ENCODE data around the gene FPGS.
"Not testable (repeated sequence)": the region's sequence is repeated elsewhere in the genome, so short reads cannot be mapped to it uniquely, and the experiment has no call there.

The FPGS gene

DNA sequence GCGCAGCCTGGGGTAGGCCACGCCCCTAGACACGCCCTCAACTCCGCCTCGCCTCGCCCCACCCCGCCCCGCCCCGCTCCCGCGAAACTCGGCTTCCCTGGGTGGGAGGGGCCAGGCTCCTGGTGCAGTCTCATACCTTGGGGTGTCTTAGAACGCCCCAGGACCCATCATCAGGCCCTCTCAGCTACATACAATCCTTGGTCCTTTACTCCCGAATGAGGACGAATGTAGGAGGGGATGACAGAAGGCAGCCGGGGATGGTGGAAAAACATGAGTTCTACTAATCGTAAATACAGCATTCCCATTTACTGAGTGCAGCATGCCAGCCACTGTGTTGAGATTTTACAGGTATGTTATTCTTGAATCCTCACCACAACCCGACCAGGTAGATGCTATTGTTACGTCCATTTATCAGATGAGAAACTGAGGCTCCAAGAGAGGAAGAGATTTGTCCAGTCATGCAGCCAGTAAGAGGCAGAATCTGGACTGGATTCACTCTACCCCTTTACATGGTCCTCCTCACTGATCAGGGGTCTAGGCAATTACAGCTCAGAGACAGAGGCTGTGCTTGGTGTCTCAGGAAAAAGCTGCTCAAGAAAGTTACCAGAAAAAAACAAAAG lies 31.0 kb upstream of the FPGS start:
- DNase-seq: no peak

- DNase-seq: no peak
These were observed 30.1 kb upstream of the FPGS start for GRCh38 chr9:127772603-127773002.

DNA sequence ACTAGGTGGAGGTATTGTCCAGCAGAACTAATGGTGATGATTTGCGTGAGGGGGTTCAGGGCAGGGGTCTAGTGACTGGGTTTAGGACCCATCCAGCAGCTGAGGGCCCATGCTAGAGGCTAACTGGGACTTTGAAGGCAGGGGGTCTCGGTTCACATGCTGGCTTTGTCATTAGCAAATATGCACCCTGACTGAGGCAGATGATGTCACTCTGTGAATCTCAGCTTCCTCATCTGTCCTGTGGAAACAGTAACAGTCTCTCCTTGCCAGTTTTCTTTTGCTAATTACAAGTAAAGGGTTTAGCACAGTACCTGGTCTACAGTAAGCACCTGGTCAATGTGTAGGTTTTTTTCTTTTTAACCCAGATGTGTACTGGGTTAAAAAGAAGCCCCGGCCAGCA lies 29.4 kb upstream of the FPGS start:
- no peak for DNase-seq

GRCh38 chr9:127773981-127774380 lies 28.7 kb upstream of the FPGS start:
- DNase-seq: no peak

DNA sequence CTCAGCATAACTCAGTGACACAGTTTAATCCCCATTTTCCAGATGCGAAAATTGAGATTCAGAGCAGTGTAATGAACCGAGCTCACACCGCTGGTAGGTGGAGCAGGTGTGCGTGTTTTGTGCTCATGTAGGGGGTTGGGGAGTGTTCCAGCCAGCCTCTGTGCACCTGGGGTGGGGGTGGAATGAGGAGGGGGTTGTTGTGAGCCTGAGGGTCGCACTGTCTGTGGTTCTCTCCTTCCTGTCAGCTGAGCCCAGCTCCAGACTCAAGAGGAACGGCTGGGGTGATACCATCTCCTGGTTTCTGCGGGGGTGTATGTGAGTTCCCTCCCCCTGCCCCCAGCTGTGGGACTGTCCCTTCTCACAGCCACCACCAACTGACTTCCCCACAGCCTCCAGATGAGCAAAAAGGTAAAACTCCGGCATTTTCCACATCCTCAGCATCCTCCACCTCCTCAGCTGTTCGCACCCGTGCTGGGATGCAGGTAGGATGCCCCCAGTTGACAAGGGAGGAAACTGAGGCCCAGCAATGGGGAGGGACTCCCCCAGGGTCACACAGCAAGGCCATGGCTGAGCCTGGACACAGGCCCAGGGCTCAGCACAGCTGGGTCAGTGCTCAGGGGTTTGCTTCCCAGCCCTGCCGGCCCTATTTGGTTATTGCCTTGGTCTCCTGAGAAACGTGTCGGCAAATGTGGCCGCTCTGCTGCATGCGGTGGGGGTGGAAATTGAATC lies 26.3 kb upstream of the FPGS start:
- peak; percentile 32 to 79 for DNase-seq

GRCh38 chr9:127776924-127777289 lies 25.8 kb upstream of the FPGS start:
- no peak for DNase-seq

- no peak for DNase-seq
These were observed 25.2 kb upstream of the FPGS start for GRCh38 chr9:127777368-127777980.

- peak in 1 of 2 donors; percentile 64 for DNase-seq
These were observed 24.2 kb upstream of the FPGS start, which contains the start of gene SH2D3C for GRCh38 chr9:127778280-127779135. SH2D3C (minus strand) TSS chr9:127778666; CDS start chr9:127778627, 39 bp downstream.

DNA sequence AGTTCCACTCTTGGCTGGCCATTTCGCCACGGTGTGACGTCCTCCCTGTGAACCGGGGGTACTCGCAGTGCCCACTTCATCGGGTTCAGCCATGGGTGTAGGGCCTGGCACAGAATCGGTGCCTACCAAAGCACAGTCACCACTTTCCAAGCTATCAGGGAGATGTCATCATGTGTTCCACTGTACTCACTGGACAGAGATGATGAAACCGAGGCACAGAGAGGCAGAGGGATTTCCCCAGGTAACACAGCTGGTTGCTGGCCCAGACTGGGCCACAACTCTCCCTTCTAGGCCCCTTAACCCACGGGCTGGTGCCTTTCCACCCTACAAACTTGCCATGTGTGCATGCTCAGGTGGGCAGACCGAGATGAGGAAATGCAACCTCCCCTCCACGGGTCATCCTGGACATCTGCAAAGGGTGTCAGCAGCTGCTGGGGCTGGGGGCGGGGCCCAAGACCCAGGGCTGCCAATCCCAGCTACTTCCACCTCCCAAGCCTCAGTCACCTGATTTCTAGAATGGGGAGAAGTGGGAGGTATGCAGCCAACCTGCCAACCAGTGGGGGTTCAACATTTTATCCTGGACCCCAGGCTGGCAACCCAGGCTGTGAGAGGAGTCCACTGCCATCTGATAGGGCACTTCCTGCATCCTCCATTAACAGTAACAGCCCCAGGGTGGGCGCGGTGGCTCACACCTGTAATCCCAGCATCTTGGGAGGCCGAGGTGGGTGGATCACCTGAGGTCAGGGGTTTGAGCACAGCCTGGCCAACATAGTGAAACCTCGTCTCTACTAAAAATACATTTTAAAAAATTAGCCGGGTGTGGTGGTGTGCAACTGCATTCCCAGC lies 23.3 kb upstream of the FPGS start:
- peak in 1 of 2 donors; percentile 64 for DNase-seq

DNA sequence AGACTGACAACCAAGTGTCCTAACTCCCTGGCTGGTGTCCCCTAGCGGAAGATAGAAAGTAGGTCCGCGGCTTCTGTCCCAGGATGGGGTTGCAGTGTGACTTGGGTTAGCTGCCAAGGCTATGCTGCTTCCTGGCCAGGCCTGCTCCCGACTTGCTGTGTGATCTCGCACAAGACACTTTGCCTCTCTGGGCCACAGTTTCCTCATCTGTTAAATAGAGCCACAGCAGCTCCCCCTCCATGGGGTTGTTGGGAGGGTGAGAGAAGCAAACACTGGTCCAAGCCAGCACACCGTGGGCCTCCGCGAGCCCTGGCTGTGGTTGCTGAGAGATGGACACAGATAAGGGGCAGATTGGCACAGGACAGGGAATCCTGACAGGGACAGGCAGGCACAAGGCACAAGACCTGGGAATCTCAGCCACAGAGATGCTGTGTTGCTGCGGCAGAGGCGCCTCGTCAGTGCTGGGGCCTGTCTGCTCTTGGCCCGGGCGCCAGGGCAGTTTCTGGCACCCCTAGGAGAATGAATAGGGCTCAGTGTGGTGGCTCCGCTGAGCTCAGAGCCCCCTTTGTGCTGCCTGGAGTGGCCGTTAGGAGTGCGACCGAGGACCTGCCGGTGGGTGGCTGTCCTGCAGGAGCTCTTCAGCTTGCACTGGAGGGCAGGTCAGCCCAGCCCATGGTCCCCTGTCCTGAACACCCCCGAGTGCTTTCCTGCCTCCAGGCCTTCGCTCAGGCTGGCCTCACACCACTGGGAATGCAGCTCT lies 22.4 kb upstream of the FPGS start:
- no peak for DNase-seq

GRCh38 chr9:127780909-127781308 lies 21.8 kb upstream of the FPGS start:
- not testable (repeated sequence) for DNase-seq

- DNase-seq: no peak
These were observed 20.9 kb upstream of the FPGS start for GRCh38 chr9:127781806-127782205.

- peak; percentile 85 to 99 for DNase-seq
These were observed 19.3 kb upstream of the FPGS start for GRCh38 chr9:127783111-127784008.

DNA sequence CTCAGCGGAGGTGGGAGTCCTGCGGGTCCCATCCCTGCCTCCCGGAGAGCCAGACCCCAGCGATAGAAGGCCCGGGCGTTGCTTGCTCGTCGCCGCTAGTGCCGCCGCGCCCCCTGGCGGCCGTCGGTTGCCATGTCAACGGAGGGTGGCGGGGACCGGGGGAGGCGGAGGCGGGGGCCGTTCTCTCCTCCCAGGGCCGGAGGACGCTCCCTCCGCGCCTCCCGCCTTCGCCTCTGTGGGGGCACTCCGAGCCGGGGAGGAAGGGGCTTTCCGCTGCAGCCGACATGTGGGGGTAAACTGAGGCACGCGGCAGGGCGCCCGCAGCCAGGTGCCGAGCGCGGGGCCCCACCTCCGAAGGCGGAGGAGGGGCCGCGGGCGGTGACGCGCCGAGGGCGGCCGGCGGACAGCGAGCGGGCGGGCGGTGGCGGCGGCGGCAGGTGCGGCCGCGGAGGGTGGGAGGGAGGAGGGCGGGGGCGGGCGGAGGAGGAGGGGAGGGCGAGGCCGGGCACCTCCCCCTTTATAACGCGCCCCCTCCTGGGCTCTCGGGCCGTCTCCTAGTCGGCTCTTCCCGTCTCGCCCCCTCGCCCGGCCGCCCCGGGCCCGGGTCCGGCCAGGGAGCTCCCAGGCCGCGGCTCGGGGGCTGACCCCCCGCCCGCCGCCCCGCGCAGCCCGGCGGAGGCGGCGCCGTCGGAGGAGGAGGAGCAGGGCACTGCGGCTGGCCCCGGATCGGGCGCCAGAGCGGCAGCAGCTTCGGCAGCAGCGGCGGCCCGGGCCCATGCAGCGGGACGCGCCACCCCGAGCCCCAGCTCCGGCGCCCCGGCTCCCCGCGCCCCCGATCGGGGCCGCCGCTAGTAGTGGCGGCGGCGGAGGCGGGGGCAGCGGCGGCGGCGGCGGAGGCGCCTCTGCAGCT lies 17.4 kb upstream of the FPGS start:
- peak; percentile 48 to 84 for DNase-seq

DNA sequence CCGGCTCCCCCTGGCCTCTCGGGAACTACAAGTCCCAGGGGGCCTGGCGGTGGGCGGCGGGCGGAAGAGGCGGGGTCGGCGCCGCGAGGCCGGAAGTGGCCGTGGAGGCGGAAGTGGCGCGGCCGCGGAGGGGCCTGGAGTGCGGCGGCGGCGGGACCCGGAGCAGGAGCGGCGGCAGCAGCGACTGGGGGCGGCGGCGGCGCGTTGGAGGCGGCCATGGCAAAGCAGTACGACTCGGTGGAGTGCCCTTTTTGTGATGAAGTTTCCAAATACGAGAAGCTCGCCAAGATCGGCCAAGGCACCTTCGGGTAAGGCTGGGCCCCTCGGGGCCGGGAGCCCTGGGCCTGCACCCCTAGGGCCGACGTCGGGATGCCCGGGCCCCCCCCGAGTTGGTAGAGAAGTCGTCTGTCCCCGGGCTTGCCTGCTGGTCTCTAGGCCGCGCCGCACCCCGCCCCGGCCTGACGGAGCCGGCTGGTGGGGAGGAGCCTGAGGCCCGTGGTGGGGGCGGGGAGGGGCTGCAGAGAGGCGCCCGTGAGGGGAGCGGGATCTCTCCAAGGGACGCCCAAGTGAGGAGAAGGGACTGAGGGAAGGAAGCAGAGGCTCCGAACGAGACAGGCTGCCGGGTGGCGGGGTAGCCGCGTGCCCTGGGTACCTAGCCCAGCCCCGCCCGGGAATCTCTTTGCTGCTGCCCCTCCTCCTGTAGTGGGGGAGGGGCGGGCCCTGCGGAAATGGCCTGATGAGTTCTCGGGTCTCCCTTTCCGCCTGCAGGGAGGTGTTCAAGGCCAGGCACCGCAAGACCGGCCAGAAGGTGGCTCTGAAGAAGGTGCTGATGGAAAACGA lies 16.5 kb upstream of the FPGS start, which contains the start of gene CDK9:
Gene CDK9, plus strand, starts transcription at position 102 of the 840 bp plus-strand sequence. Its CDS starts 115 bp downstream, at position 217.
- peak; percentile 58 to 81 for DNase-seq

DNA sequence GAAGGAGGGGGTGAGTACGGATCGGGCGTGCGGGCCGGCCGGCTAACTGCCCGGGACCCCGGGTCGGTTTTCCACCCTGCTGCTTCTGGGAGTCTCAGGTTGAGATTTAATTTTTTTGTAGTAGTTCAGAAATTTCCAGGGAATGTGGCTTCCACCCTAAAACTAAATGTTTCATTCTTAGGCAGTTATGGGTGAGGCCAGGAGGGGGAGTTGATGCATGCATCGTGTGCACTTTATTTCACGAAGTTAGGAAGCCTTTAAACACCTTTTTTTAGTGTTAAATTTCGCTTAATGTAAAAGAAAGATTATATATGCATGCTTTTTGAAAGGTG lies 15.9 kb upstream of the FPGS start:
- no peak for DNase-seq

GRCh38 chr9:127788337-127789011 lies 14.2 kb upstream of the FPGS start:
- DNase-seq: no peak

- DNase-seq: no peak
These were observed 13.5 kb upstream of the FPGS start for GRCh38 chr9:127789179-127789578.

Data from bone marrow (tissue), 2 donors.